Mesothelial cell of epicardium (in vitro differentiated cells): Measurements from ENCODE around the gene SLC36A3. TPM values are rescaled to one million over a fixed set of nuclear protein-coding genes. Genes with fewer than 3 reads are reported as not detected.
A peak's percentile ranks its signal among the peaks of the same experiment; 100 is the strongest.

Experiments used
- DNase-seq, 2 experiments: peaks; one replicate each; pipeline ENCODE4 v3.0.0; 2021; ENCODE audit warnings: low spot score in 2 of 2; ENCODE audit not compliant: unreplicated experiment in 2 of 2
- H3K27ac Mint-ChIP-seq: 2 replicates; pipeline ENCODE4 v1.8.0; 2021; ENCODE audit warnings: mixed read lengths
- H3K27me3 Mint-ChIP-seq: 2 replicates; pipeline ENCODE4 v1.8.0; 2021; ENCODE audit warnings: low read depth, mixed read lengths
- H3K36me3 Mint-ChIP-seq: 2 replicates; pipeline ENCODE4 v1.8.0; 2021; ENCODE audit warnings: mixed read lengths
- H3K4me1 Mint-ChIP-seq: 2 replicates; pipeline ENCODE4 v1.8.0; 2021; ENCODE audit warnings: mixed read lengths
- H3K4me3 Mint-ChIP-seq: 2 replicates; pipeline ENCODE4 v1.8.0; 2021; ENCODE audit warnings: mild to moderate bottlenecking, moderate library complexity, mixed read lengths
- H3K9me3 Mint-ChIP-seq: 2 replicates; pipeline ENCODE4 v1.8.0; 2021; ENCODE audit warnings: mixed read lengths
- total RNA-seq: library from RNA; stranded (reverse); gene quantifications from 3 replicates; pipeline ENCODE4 v1.2.1, GENCODE V29; 2021
- TF ChIP-seq, protein P1 (sequence below): fragments of 200-600 bp; sonication (generic); IDR thresholded peaks from one replicate; pipeline ENCODE4 v1.5.0; 2021; ENCODE audit warnings: antibody characterized with exemption; ENCODE audit not compliant: unreplicated experiment

SLC36A3 gene
- total RNA-seq, 1 donor from 2014 or later: not detected

DNA sequence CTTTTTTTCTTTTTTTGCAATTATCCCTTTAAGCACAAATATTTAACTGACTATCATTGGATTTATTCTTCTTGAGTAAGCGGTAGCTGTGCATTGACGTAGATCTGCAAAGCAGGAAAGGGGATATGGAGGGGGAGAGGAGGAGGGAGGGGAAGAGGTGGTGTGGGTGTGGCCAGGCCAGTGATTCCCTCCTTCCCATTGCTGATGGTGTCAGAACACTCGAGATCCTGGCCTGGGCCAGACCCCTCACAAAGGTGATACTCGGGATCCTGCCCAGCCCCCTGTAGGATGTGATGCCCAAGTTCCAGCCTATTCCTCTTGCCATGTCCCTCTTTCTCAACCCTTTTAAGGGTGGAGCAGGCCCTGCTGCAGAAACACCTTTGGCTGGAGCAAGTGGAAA, 9.9 kb downstream of the SLC36A3 start:
- H3K27me3 Mint-ChIP-seq: peaks cover 3% of the 10 kb centered on the region
- H3K36me3 Mint-ChIP-seq: no peaks in the 10 kb centered on the region
- no peak for DNase-seq
- peaks cover 8% of the 10 kb centered on the region for H3K4me1 Mint-ChIP-seq
- no peak overlapping the region for H3K27ac Mint-ChIP-seq
- TF ChIP-seq, protein P1, sequence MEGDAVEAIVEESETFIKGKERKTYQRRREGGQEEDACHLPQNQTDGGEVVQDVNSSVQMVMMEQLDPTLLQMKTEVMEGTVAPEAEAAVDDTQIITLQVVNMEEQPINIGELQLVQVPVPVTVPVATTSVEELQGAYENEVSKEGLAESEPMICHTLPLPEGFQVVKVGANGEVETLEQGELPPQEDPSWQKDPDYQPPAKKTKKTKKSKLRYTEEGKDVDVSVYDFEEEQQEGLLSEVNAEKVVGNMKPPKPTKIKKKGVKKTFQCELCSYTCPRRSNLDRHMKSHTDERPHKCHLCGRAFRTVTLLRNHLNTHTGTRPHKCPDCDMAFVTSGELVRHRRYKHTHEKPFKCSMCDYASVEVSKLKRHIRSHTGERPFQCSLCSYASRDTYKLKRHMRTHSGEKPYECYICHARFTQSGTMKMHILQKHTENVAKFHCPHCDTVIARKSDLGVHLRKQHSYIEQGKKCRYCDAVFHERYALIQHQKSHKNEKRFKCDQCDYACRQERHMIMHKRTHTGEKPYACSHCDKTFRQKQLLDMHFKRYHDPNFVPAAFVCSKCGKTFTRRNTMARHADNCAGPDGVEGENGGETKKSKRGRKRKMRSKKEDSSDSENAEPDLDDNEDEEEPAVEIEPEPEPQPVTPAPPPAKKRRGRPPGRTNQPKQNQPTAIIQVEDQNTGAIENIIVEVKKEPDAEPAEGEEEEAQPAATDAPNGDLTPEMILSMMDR: no peak
- no peak overlapping the region for H3K4me3 Mint-ChIP-seq
- H3K9me3 Mint-ChIP-seq: peaks cover 5% of the 10 kb centered on the region

DNA sequence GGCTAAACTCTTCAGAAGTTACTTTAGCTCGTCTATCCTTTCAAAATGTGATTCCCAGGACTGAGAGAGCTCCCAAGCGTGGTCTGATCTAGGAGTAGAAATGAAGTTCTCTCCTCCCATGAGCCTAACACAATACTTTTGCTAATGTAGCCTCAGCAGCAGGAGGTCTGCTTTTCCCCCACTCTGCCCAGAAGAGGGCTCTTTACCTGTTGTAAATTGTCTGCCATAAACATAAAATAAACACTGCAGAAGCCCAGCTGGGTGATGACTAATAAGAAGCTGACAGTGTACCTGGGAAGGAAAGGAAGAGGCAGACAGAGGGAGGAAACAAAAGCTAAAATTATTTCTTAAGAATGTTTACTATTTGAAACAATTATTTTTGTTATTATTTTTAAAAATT, 15.4 kb downstream of the SLC36A3 start:
- TF ChIP-seq, protein P1: no peak
- no peak for DNase-seq
- Mint-ChIP-seq H3K4me1 (peaks cover 29% of the 10 kb centered on the region), H3K36me3 (no peaks in the 10 kb centered on the region), H3K27me3 (no peaks in the 10 kb centered on the region), H3K4me3 (no peak overlapping the region), H3K27ac (peak overlapping the region; percentile 63), H3K9me3 (peaks cover 11% of the 10 kb centered on the region)

DNA sequence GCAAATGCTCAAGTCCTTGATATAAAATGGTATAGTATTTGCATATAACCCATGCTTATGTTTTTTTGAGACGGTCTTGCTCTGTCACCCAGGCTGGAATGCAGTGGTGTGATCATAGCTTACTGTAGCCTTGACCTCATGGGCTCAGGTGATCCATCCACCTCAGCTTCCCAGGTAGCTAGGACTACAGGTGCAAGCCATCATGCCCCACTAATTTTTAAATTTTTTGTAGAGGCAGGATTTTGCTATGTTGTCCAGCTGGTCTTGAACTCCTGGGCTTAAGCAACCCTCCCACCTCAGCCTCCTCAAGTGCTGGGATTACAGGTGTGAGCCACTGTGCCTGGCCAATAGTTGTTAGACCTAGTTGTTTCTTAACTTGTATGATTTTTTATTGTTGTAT, 17.3 kb downstream of the SLC36A3 start:
- H3K9me3 Mint-ChIP-seq: peaks cover 8% of the 10 kb centered on the region
- H3K4me3 Mint-ChIP-seq: no peak overlapping the region
- no peak for DNase-seq
- no peaks in the 10 kb centered on the region for H3K27me3 Mint-ChIP-seq
- TF ChIP-seq, protein P1: no peak
- peak overlapping the region; percentile 50 for H3K27ac Mint-ChIP-seq
- H3K4me1 Mint-ChIP-seq: peaks cover 31% of the 10 kb centered on the region
- no peaks in the 10 kb centered on the region for H3K36me3 Mint-ChIP-seq

DNA sequence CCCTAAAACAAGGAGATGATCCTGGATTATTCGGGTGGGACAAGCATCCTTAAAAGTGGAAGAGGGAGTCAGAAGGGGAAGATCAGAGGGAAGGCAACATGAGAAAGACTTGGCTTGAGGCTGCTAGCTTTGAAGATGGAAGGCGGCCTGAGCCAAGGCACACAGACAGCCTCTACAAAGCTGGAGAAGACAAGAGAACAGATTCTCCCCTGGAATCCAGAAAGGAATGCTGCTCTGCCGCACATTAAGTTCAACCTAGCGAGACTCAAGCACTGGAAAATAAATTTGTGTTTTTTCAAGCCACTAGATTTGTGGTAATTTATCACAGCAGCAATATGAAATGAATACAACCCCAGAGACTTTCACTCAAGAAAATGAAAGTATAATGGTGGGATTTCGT, 17.9 kb downstream of the SLC36A3 start:
- no peaks in the 10 kb centered on the region for H3K27me3 Mint-ChIP-seq
- peaks cover 6% of the 10 kb centered on the region for H3K9me3 Mint-ChIP-seq
- H3K27ac Mint-ChIP-seq: peak overlapping the region; percentile 94
- H3K4me3 Mint-ChIP-seq: no peak overlapping the region
- no peaks in the 10 kb centered on the region for H3K36me3 Mint-ChIP-seq
- TF ChIP-seq, protein P1: no peak
- DNase-seq: no peak
- H3K4me1 Mint-ChIP-seq: peaks cover 31% of the 10 kb centered on the region

DNA sequence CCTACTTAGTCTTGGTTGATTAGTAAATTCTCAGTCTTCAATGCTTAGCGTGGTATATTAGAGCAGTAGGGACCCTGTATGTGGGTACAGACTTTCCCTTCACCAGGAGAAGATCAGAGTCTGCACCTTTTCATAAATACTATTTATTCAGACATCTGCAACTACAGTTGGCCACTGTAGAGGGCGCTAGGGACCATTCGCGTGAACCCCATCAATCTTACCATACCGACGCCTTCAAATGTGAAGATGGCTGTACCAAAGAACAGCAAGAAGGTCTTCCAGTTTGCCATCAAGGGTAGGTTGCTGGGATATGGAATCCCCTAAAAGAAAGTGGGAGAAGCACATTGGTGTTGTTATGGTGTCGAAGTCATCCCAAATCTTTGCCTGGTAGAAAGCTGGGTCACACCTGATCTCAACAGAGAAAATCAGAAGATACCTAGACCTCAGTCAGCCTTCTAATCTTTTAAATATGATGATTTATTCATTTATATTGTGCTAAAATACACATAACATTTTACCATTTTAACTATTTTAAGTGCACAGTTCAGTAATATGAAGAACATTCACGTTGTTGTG, 19.1 kb downstream of the SLC36A3 start:
- no peaks in the 10 kb centered on the region for H3K27me3 Mint-ChIP-seq
- no peak overlapping the region for H3K4me3 Mint-ChIP-seq
- DNase-seq: no peak
- TF ChIP-seq, protein P1: no peak
- peaks cover 36% of the 10 kb centered on the region for H3K4me1 Mint-ChIP-seq
- peaks cover 6% of the 10 kb centered on the region for H3K9me3 Mint-ChIP-seq
- no peaks in the 10 kb centered on the region for H3K36me3 Mint-ChIP-seq
- H3K27ac Mint-ChIP-seq: peak overlapping the region; percentile 94
